DND-41 (cell line): ENCODE measurements around the gene CFAP221.

Source experiments
- EZH2 ChIP-seq: IDR thresholded peaks from 3 replicates; pipeline ENCODE4 v1.6.1; 2012; ENCODE audit warnings: borderline replicate concordance, low read depth, mild to moderate bottlenecking, moderate library complexity, low read length, inconsistent platforms; ENCODE audit not compliant: severe bottlenecking
- TF ChIP-seq, protein P1 (sequence below): IDR thresholded peaks from 2 replicates; pipeline ENCODE4 v1.5.1; 2012; ENCODE audit warnings: borderline replicate concordance, low read length, moderate library complexity, mild to moderate bottlenecking; ENCODE audit not compliant: poor library complexity, severe bottlenecking; ENCODE audit errors: extremely low read depth

DNA sequence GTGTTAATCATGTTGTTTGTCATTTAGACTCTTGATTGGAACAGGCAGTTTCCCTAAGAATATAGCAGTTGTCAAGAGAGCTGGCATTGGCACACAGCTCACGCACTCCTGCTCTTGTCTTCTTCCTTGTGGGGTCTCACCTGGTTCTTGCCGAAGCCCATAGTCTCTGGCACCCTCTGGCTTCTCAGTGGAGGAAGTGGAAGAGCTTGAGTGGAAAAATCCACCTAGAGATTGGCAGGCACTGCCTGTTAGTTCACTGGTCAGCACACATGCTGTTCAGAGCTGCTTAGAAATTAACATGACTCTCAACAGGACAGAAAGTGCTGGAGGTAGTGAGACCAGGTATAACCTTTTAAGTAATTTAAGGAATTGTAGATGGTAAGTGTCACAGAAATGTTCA is 48.3 kb upstream of the CFAP221 start:
- TF ChIP-seq, protein P1, sequence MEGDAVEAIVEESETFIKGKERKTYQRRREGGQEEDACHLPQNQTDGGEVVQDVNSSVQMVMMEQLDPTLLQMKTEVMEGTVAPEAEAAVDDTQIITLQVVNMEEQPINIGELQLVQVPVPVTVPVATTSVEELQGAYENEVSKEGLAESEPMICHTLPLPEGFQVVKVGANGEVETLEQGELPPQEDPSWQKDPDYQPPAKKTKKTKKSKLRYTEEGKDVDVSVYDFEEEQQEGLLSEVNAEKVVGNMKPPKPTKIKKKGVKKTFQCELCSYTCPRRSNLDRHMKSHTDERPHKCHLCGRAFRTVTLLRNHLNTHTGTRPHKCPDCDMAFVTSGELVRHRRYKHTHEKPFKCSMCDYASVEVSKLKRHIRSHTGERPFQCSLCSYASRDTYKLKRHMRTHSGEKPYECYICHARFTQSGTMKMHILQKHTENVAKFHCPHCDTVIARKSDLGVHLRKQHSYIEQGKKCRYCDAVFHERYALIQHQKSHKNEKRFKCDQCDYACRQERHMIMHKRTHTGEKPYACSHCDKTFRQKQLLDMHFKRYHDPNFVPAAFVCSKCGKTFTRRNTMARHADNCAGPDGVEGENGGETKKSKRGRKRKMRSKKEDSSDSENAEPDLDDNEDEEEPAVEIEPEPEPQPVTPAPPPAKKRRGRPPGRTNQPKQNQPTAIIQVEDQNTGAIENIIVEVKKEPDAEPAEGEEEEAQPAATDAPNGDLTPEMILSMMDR = no peak
- TF ChIP-seq EZH2 = no peak
